ENCODE results near the gene ZBTB7C.

ZBTB7C gene

GRCh38 chr18:48304906-48305693, 104.1 kb downstream of the ZBTB7C start:
- H3K4me3 ChIP-seq (ENCODE audit: low read length) = no peak overlapping the region
- DNase-seq (ENCODE audit: low read depth) = no peak
- TF ChIP-seq, protein P1, sequence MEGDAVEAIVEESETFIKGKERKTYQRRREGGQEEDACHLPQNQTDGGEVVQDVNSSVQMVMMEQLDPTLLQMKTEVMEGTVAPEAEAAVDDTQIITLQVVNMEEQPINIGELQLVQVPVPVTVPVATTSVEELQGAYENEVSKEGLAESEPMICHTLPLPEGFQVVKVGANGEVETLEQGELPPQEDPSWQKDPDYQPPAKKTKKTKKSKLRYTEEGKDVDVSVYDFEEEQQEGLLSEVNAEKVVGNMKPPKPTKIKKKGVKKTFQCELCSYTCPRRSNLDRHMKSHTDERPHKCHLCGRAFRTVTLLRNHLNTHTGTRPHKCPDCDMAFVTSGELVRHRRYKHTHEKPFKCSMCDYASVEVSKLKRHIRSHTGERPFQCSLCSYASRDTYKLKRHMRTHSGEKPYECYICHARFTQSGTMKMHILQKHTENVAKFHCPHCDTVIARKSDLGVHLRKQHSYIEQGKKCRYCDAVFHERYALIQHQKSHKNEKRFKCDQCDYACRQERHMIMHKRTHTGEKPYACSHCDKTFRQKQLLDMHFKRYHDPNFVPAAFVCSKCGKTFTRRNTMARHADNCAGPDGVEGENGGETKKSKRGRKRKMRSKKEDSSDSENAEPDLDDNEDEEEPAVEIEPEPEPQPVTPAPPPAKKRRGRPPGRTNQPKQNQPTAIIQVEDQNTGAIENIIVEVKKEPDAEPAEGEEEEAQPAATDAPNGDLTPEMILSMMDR (conservative IDR thresholded peaks at IDR 0.05; ENCODE audit: low read depth, low read length) = no peak

- H3K4me3 ChIP-seq (ENCODE audit: low read length) = no peak overlapping the region
- no peak for DNase-seq (ENCODE audit: low read depth)
- TF ChIP-seq, protein P1 (conservative IDR thresholded peaks at IDR 0.05; ENCODE audit: low read depth, low read length) = no peak
Measured at GRCh38 chr18:48303883-48304282, 105.3 kb downstream of the ZBTB7C start.

DNA sequence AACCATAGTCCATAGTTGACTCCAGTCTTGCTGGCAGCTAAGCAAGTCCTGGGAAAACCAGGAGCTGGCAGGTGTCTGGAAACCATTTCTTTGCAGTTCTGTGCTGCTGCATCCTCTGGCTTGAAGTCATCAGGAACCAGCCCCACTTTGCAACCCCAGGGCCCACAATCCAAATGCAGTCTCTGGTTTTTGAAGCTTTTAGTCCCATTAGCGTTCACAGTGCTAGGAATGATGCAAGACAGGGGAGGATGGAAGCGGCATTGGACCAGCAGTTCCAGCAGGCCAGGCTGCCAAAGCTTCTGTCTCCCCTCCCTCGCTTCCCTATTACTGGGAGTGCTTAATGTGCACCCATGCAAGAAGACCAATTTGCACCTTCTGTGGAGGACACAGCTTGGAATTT, 106.4 kb downstream of the ZBTB7C start:
- H3K4me3 ChIP-seq (ENCODE audit: low read length) = no peak overlapping the region
- TF ChIP-seq, protein P1 (conservative IDR thresholded peaks at IDR 0.05; ENCODE audit: low read depth, low read length) = no peak
- no peak for DNase-seq (ENCODE audit: low read depth)

- TF ChIP-seq, protein P1 (conservative IDR thresholded peaks at IDR 0.05; ENCODE audit: low read depth, low read length) = no peak
- DNase-seq (ENCODE audit: low read depth) = no peak
- no peak overlapping the region for H3K4me3 ChIP-seq (ENCODE audit: low read length)
Measured at GRCh38 chr18:48300463-48300961, 108.7 kb downstream of the ZBTB7C start.

DNA sequence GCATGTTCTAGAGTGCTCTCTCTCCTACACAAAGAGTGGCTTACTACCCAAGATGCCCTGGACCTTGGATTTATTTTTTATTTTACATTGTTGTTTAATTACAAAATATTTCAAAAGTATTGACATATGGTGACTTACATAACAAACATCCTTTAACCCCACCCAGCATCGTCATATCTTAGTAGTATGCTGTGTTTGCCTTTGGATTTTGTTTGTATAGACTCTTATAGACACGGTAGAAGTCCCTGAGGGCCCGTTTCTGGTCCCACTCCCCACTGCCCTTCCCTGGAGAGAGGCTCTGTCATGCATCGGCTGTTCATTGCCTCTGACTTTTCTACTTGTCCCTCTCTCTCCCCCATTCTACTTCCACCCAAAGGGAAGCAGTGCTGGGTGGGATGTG, 112.0 kb downstream of the ZBTB7C start:
- TF ChIP-seq, protein P1 (conservative IDR thresholded peaks at IDR 0.05; ENCODE audit: low read depth, low read length) = no peak
- no peak overlapping the region for H3K4me3 ChIP-seq (ENCODE audit: low read length)
- no peak for DNase-seq (ENCODE audit: low read depth)

DNA sequence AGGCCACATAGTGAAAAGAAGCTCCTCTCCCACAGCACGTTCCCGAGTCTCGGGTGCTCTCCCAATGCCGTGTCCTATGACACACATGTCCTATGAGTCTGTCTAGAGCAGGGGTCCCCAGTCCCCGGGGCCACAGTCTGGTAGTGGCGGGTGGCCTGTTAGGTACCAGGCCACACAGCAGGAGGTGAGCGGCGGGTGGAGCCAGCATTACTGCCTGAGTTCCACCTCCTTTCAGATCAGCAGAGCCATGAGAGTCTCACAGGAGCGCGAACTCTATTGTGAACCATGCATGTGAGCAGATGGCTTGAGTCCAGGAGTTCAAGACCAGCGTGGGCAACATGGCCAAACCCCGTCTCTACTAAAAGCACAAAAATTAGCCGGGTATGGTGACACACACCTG, 112.6 kb downstream of the ZBTB7C start:
- no peak overlapping the region for H3K4me3 ChIP-seq (ENCODE audit: low read length)
- DNase-seq (ENCODE audit: low read depth) = no peak
- TF ChIP-seq, protein P1 (conservative IDR thresholded peaks at IDR 0.05; ENCODE audit: low read depth, low read length) = no peak
